Panc1 (cell line): ENCODE results near the gene JSRP1. TPM values are rescaled to one million over a fixed set of nuclear protein-coding genes. Genes with fewer than 3 reads are reported as not detected.
A peak's percentile ranks its signal among the peaks of the same experiment; 100 is the strongest.

ENCODE experiments used
- ATAC-seq: fragments of 200-7000 bp; cut with Tn5 transposase; 2 replicates; pipeline ENCODE4 v1.9.1; 2020; ENCODE audit warnings: mild to moderate bottlenecking, moderate library complexity
- BruUV-seq: library from RNA; stranded (reverse); fragments of 400-500 nt; replicated peaks from 2 replicates; lab custom pipeline; 2021; lab: Mats Ljungman, UMichigan
- CTCF ChIA-PET: fragments of 300-600 bp; sonication (Branson Sonifier 250); formaldehyde crosslinking; loops from one replicate; lab custom pipeline; 2022; ENCODE audit warnings: antibody characterized with exemption; lab: Charles Lee
- POLR2A ChIA-PET: fragments of 300-600 bp; sonication (Branson Sonifier 250); formaldehyde crosslinking; loops from one replicate; lab custom pipeline; 2022; ENCODE audit warnings: antibody characterized with exemption; lab: Charles Lee
- DNase-seq: peaks from one replicate; pipeline ENCODE4 v3.0.0-alpha.2; 2010; ENCODE audit warnings: low read depth, low spot score
- H3K27ac ChIP-seq: 2 replicates; pipeline ENCODE4 v1.5.1; 2011; ENCODE audit warnings: mild to moderate bottlenecking, low read length, inconsistent platforms
- H3K27me3 ChIP-seq: fragments of 200-500 bp; sonication (Bioruptor generic); 2 replicates; pipeline ENCODE4 v1.6.0; 2014; ENCODE audit warnings: low read length, inconsistent platforms; ENCODE audit not compliant: control insufficient read depth, insufficient read depth
- H3K36me3 ChIP-seq: fragments of 200-500 bp; sonication (Bioruptor generic); 2 replicates; pipeline ENCODE4 v1.5.1; 2014; ENCODE audit warnings: inconsistent platforms, mild to moderate bottlenecking, low read length, moderate library complexity; ENCODE audit not compliant: control insufficient read depth, insufficient read depth
- H3K4me1 ChIP-seq: 2 replicates; pipeline ENCODE4 v1.5.1; 2011; ENCODE audit warnings: inconsistent platforms, mild to moderate bottlenecking, low read length, moderate library complexity; ENCODE audit not compliant: control insufficient read depth, insufficient read depth
- H3K4me3 ChIP-seq, 2 experiments: 2 replicates each; pipeline ENCODE4 v1.5.1; 2011 to 2012; ENCODE audit warnings: low read depth in 2 of 2, low read length in 2 of 2, mild to moderate bottlenecking in 2 of 2, inconsistent platforms in 1 of 2, moderate library complexity in 1 of 2
- H3K9me3 ChIP-seq: fragments of 200-500 bp; sonication (Bioruptor generic); 2 replicates; pipeline ENCODE4 v1.5.1; 2014; ENCODE audit warnings: low read depth, mild to moderate bottlenecking, inconsistent platforms, low read length, moderate library complexity; ENCODE audit not compliant: control insufficient read depth, insufficient read depth
- POLR2AphosphoS5 ChIP-seq: IDR thresholded peaks from 2 replicates; pipeline ENCODE4 v1.6.1; 2012; ENCODE audit warnings: mild to moderate bottlenecking, low read depth, low read length, moderate library complexity
- SIN3A ChIP-seq: IDR thresholded peaks from 2 replicates; pipeline ENCODE4 v1.6.1; 2012; ENCODE audit warnings: low read depth, mild to moderate bottlenecking, low read length, moderate library complexity, borderline replicate concordance; ENCODE audit not compliant: insufficient read depth
- TCF7L2 ChIP-seq: IDR thresholded peaks from 2 replicates; pipeline ENCODE4 v1.6.1; 2011; ENCODE audit warnings: mild to moderate bottlenecking, low read depth, low read length, inconsistent platforms
- in situ Hi-C: cut with HindIII; loops from 2 replicates; pipeline ENCODE4 v1.10.0; 2016; ENCODE audit warnings: low sequenced_read_pairs, low pct_unique_long_range_greater_than_20kb
- intact Hi-C: fragments of 100-400 bp; cut with micrococcal nuclease; formaldehyde crosslinking; loops from one replicate; pipeline ENCODE4 v1.10.0; 2022; ENCODE audit not compliant: unreplicated experiment
- total RNA-seq: library from RNA; stranded (reverse); gene quantifications from one replicate; pipeline ENCODE4 v1.2.1, GENCODE V29; 2021; ENCODE audit not compliant: unreplicated experiment
- TF ChIP-seq, protein P1 (sequence below), 2 experiments: IDR thresholded peaks; 2 replicates each; pipeline ENCODE4 v1.6.1; 2011 to 2012; ENCODE audit warnings: low read depth in 2 of 2, control low read depth in 1 of 2, low read length in 1 of 2, mild to moderate bottlenecking in 1 of 2, moderate library complexity in 1 of 2; ENCODE audit not compliant: insufficient read depth in 1 of 2
- TF ChIP-seq, protein P2 (sequence below): fragments of 450-650 bp; IDR thresholded peaks from 2 replicates; pipeline ENCODE4 v1.5.1; 2017; ENCODE audit warnings: mild to moderate bottlenecking

The JSRP1 gene
- total RNA-seq, 1 experiment from 2014 or later = 0.51 TPM

GRCh38 chr19:2239173-2239572, 17.0 kb downstream of the JSRP1 start:
- CTCF ChIA-PET = interaction anchor here (0.7 to 2.2 kb wide), 2 partner anchors 23 to 91 kb away, joined by 3 to 9 read pairs; no protein-coding TSS in a partner anchor
- Histone ChIP-seq H3K27ac (peak overlapping the region; percentile 73), H3K36me3 (peaks cover 4% of the 10 kb centered on the region; the same call in 1 of the 2 replicates), H3K27me3 (no peaks in the 10 kb centered on the region), H3K4me3 (peak overlapping the region; percentile 75 to 83), H3K9me3 (no peaks in the 10 kb centered on the region), H3K4me1 (peaks cover 26% of the 10 kb centered on the region)
- ATAC-seq = no peak
- in situ Hi-C loops (no loop called here), intact Hi-C loops (loop anchor here (5.0 kb wide), 1 partner anchor 78 kb away; no protein-coding TSS in a partner anchor)
- no TSS peak for BruUV-seq
- no peak for DNase-seq
- TF ChIP-seq, protein P1, sequence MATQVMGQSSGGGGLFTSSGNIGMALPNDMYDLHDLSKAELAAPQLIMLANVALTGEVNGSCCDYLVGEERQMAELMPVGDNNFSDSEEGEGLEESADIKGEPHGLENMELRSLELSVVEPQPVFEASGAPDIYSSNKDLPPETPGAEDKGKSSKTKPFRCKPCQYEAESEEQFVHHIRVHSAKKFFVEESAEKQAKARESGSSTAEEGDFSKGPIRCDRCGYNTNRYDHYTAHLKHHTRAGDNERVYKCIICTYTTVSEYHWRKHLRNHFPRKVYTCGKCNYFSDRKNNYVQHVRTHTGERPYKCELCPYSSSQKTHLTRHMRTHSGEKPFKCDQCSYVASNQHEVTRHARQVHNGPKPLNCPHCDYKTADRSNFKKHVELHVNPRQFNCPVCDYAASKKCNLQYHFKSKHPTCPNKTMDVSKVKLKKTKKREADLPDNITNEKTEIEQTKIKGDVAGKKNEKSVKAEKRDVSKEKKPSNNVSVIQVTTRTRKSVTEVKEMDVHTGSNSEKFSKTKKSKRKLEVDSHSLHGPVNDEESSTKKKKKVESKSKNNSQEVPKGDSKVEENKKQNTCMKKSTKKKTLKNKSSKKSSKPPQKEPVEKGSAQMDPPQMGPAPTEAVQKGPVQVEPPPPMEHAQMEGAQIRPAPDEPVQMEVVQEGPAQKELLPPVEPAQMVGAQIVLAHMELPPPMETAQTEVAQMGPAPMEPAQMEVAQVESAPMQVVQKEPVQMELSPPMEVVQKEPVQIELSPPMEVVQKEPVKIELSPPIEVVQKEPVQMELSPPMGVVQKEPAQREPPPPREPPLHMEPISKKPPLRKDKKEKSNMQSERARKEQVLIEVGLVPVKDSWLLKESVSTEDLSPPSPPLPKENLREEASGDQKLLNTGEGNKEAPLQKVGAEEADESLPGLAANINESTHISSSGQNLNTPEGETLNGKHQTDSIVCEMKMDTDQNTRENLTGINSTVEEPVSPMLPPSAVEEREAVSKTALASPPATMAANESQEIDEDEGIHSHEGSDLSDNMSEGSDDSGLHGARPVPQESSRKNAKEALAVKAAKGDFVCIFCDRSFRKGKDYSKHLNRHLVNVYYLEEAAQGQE (IDR thresholded peaks at IDR 0.05; ENCODE audit: insufficient read depth in 1 of 2, low read depth in 2 of 2, low read length in 1 of 2) = no peak
- TF ChIP-seq SIN3A (no peak), TCF7L2 (no peak), POLR2AphosphoS5 (no peak)
- TF ChIP-seq, protein P2, sequence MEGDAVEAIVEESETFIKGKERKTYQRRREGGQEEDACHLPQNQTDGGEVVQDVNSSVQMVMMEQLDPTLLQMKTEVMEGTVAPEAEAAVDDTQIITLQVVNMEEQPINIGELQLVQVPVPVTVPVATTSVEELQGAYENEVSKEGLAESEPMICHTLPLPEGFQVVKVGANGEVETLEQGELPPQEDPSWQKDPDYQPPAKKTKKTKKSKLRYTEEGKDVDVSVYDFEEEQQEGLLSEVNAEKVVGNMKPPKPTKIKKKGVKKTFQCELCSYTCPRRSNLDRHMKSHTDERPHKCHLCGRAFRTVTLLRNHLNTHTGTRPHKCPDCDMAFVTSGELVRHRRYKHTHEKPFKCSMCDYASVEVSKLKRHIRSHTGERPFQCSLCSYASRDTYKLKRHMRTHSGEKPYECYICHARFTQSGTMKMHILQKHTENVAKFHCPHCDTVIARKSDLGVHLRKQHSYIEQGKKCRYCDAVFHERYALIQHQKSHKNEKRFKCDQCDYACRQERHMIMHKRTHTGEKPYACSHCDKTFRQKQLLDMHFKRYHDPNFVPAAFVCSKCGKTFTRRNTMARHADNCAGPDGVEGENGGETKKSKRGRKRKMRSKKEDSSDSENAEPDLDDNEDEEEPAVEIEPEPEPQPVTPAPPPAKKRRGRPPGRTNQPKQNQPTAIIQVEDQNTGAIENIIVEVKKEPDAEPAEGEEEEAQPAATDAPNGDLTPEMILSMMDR = no peak
- POLR2A ChIA-PET = interaction anchor here (0.6 to 0.7 kb wide), 4 partner anchors 229 to 950 kb away, joined by 5 to 19 read pairs (median 13); no protein-coding TSS in a partner anchor

DNA sequence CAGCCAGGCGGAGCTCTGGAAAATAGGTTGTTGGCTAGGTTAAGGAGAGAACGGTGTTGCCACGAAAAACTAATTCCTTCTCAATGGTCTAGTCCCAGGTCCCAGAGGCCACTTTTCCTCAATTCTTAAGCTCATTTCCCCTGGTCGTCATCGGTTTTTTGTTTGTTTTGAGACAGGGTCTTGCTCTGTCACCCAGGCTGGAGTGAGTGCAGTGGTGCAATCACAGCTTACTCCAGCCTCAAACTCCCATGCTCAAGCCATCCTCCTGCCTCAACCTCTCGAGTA, 18.4 kb downstream of the JSRP1 start:
- intact Hi-C loops = loop anchor here (2.0 to 5.0 kb wide), 2 partner anchors 35 to 79 kb away; no protein-coding TSS in a partner anchor
- no peak for TF ChIP-seq TCF7L2
- TF ChIP-seq, protein P1 (IDR thresholded peaks at IDR 0.05; ENCODE audit: insufficient read depth in 1 of 2, low read depth in 2 of 2, low read length in 1 of 2) = no peak
- 0 out of 2 replicates have a peak, but pooled peaks have one; percentile 15 for TF ChIP-seq POLR2AphosphoS5
- no peaks in the 10 kb centered on the region for H3K27me3 ChIP-seq
- H3K36me3 ChIP-seq = peaks cover 4% of the 10 kb centered on the region; the same call in 1 of the 2 replicates
- in situ Hi-C loops = no loop called here
- DNase-seq (no peak), ATAC-seq (no peak)
- peak overlapping the region; percentile 84 for H3K27ac ChIP-seq
- ChIA-PET POLR2A (interaction anchor here (0.6 kb wide), 1 partner anchor 326 kb away, joined by 9 read pairs; no protein-coding TSS in a partner anchor), CTCF (interaction anchor here (2.2 kb wide), 1 partner anchor 24 kb away, joined by 9 read pairs; no protein-coding TSS in a partner anchor)
- BruUV-seq = no TSS peak
- peaks cover 39% of the 10 kb centered on the region for H3K4me1 ChIP-seq
- peak overlapping the region; percentile 75 to 83 for H3K4me3 ChIP-seq
- H3K9me3 ChIP-seq = no peaks in the 10 kb centered on the region
